Choroid plexus epithelial cell (primary cell): ENCODE measurements around the gene TPO.
"Not testable (repeated sequence)": the region's sequence is repeated elsewhere in the genome, so short reads cannot be mapped to it uniquely, and the experiment has no call there.

Experiments used
- DNase-seq: peaks from one replicate; pipeline ENCODE4 v3.0.0-alpha.2; 2010; ENCODE audit warnings: low read depth
- H3K4me3 ChIP-seq: 2 replicates; pipeline ENCODE4 v1.5.1; 2011; ENCODE audit warnings: low read depth, mild to moderate bottlenecking, control low read depth, low read length, moderate library complexity
- TF ChIP-seq, protein P1 (sequence below): conservative IDR thresholded peaks from 2 replicates; pipeline ENCODE4 v1.5.1; 2011; ENCODE audit warnings: low read depth, mild to moderate bottlenecking, control low read depth, inconsistent platforms, low read length, moderate library complexity

The TPO gene

GRCh38 chr2:1405124-1405523 lies 8.1 kb upstream of the TPO start:
- DNase-seq, result no peak
- no peak overlapping the region for H3K4me3 ChIP-seq
- TF ChIP-seq, protein P1, sequence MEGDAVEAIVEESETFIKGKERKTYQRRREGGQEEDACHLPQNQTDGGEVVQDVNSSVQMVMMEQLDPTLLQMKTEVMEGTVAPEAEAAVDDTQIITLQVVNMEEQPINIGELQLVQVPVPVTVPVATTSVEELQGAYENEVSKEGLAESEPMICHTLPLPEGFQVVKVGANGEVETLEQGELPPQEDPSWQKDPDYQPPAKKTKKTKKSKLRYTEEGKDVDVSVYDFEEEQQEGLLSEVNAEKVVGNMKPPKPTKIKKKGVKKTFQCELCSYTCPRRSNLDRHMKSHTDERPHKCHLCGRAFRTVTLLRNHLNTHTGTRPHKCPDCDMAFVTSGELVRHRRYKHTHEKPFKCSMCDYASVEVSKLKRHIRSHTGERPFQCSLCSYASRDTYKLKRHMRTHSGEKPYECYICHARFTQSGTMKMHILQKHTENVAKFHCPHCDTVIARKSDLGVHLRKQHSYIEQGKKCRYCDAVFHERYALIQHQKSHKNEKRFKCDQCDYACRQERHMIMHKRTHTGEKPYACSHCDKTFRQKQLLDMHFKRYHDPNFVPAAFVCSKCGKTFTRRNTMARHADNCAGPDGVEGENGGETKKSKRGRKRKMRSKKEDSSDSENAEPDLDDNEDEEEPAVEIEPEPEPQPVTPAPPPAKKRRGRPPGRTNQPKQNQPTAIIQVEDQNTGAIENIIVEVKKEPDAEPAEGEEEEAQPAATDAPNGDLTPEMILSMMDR, result no peak

DNA sequence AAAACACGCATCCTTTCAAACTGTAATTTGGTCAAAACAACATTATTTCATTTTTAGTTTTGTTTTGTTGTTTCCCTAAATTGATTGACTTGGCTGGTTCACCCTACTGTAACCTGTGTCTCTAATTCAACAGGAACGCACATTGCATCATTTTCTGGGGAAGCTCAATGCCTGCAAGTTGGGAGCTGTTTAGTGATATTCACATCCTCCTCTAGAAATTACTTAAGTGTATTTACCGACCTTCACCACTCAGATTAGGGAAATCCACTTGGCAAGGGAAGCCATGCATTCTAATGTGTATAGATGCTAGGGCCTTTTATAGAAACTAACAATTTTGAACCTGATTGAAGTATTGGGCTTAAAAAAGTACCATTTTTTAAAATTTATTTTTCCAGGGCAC lies 7.3 kb upstream of the TPO start:
- no peak for DNase-seq
- no peak overlapping the region for H3K4me3 ChIP-seq
- TF ChIP-seq, protein P1, result no peak

- DNase-seq, result no peak
- H3K4me3 ChIP-seq, result no peak overlapping the region
- TF ChIP-seq, protein P1, result no peak
Observed at GRCh38 chr2:1406434-1406833, 6.8 kb upstream of the TPO start.

DNA sequence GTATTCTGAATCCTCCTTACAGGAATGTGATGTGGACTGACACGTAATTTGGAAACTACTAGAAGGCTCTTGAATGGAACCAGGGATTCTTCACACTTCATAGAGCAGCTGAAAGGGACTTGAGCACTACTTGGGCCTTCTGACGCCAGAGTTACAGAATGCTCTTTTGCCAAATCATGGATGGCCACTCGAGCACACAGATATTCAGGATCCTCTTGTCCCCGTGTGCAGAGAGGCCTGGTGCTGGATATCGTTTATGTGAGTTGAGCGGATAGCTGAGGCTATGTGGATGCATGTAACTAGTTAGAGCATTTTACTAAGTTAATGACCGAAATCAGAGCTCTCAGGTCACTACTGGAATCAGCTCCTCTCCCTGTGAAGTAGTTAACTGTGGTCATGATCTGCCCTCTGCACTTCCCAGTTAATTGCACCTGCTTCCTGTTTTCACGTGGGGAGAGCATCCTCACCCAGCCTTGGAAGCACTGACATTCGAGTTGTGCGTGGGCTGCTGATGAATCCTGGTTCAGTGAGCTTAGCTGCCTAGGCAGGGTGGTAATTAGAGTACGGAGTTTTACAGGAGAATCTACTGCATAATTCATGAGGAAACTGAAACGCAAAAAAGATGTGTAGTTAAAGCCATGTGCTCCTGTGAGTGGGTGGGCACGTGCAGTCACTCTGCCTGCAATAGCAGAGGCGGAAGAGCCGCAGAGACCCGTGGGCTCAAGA lies 5.2 kb upstream of the TPO start:
- no peak for DNase-seq
- TF ChIP-seq, protein P1, result no peak
- H3K4me3 ChIP-seq, result no peak overlapping the region

DNA sequence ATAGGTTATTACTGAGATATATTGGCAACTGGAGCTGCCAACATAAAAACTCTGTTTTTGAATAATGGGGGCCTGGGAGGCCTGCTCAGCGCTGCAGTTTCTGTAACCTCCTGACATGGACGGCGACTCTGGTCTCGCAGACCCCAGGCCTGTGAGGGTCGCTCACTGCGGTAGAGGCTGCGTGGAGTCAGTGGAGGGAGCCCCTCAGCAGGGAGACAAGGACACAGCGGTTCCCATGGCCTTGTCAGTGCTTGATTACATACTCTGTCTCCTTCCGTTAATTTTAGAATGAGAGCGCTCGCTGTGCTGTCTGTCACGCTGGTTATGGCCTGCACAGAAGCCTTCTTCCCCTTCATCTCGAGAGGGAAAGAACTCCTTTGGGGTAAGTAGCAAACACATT lies 858 bp downstream of the TPO start:
- no peak overlapping the region for H3K4me3 ChIP-seq
- TF ChIP-seq, protein P1, result no peak
- no peak for DNase-seq

- DNase-seq, H3K4me3 ChIP-seq: not testable (repeated sequence)
Observed at GRCh38 chr2:1414901-1415300, 1.6 kb downstream of the TPO start.

DNA sequence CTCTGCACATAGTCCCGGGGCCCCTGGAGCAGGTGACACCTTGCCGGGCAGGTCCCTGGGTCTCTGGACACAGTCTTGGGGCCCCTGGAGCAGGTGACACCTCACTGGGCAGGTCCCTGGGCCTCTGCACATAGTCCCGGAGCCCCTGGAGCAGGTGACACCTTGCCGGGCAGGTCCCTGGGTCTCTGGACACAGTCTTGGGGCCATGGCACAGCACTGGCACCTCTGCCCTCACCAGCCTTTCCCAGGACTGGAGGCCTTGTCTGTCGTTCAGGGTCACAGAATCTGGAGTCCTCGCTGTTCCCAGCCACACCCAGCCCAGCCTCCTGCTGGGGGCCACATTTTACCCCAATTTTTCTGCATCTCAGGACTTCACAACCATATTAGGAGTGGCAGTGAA lies 2.2 kb downstream of the TPO start:
- TF ChIP-seq, protein P1, result no peak
- no peak overlapping the region for H3K4me3 ChIP-seq
- no peak for DNase-seq

DNA sequence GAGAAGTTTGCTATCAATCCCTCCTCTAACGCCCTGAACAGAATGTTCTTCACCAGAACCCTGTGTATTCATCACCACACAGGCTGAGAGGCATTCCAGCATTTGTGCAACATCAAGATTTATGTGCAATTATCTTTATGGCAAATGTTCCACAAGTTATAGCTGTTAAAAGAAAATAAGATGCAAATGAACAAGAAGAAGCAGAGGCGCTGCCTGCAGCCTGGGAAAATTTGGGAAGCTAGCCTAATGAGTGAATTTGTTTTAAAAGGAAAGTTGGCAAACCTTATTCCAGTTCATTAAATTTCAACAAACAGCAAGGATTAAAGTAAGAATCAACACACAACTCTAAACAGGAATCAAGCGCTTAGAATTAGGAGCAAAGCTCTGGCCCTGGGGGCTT lies 5.3 kb downstream of the TPO start:
- H3K4me3 ChIP-seq, result no peak overlapping the region
- TF ChIP-seq, protein P1, result no peak
- DNase-seq, result no peak
